Stomach (tissue), 9 donors: ENCODE results near the gene SLAMF9. TPM values are rescaled to one million over a fixed set of nuclear protein-coding genes. Genes with fewer than 3 reads are reported as not detected.

Experiments used
- DNase-seq, 2 donors: peaks; one replicate each; pipeline versions ENCODE4 v3.0.0 to v3.0.0-alpha.2; 2013 to 2019
- H3K27ac ChIP-seq, 5 donors: fragments of 200-600 bp in 4 of 5; sonication (generic) in 4 of 5; one replicate each; pipeline ENCODE4 v1.5.1; 2013 to 2019; ENCODE audit warnings: mild to moderate bottlenecking in 1 of 5, moderate library complexity in 1 of 5
- H3K27me3 ChIP-seq, 3 donors: fragments of 200-600 bp; sonication (generic); one replicate each; pipeline ENCODE4 v1.5.1; 2017 to 2019; ENCODE audit warnings: mixed run types in 1 of 3
- H3K36me3 ChIP-seq, 4 donors: fragments of 200-600 bp; sonication (generic); 1 replicate in 3 of 4; 2 replicates in 1 of 4; pipeline ENCODE4 v1.5.1; 2016 to 2019
- H3K4me1 ChIP-seq, 4 donors: fragments of 200-600 bp; sonication (generic); one replicate each; pipeline ENCODE4 v1.5.1; 2016 to 2019
- H3K4me3 ChIP-seq, 4 donors: fragments of 200-600 bp; sonication (generic) in 3 of 4; one replicate each; pipeline ENCODE4 v1.5.1; 2016 to 2019; ENCODE audit warnings: mild to moderate bottlenecking in 1 of 4
- H3K9me3 ChIP-seq, 4 donors: fragments of 200-600 bp; sonication (generic); one replicate each; pipeline ENCODE4 v1.5.1; 2016 to 2019
- CTCF ChIP-seq, 7 experiments: fragments of 450-650 bp in 4 of 7; fragments of 200-600 bp in 3 of 7; sonication (generic) in 3 of 7; IDR thresholded peaks; one replicate each; pipeline ENCODE4 v1.5.1; 2016 to 2019; ENCODE audit warnings: antibody characterized with exemption in 7 of 7, control low read depth in 2 of 7, mild to moderate bottlenecking in 1 of 7
- EP300 ChIP-seq: sonication (generic); formaldehyde crosslinking; IDR thresholded peaks from one replicate; pipeline ENCODE4 v1.6.1; 2017; ENCODE audit warnings: antibody characterized with exemption
- POLR2A ChIP-seq, 4 donors: fragments of 450-650 bp; IDR thresholded peaks; one replicate each; pipeline ENCODE4 v1.6.1; 2016; ENCODE audit warnings: antibody characterized with exemption in 4 of 4, control low read depth in 2 of 4, mild to moderate bottlenecking in 1 of 4, moderate library complexity in 1 of 4
- POLR2AphosphoS5 ChIP-seq, 3 donors: sonication (generic); formaldehyde crosslinking; IDR thresholded peaks; one replicate each; pipeline ENCODE4 v1.6.1; 2016; ENCODE audit warnings: antibody characterized with exemption in 3 of 3
- WGBS, 5 donors: extraction: QIAGEN DNeasy Blood & Tissue Kit in 3 of 5; methylation state at CpG; one replicate each; pipeline versions ENCODE4 v1.1.5 to v1.1.7; 2013 to 2018; 5-methylcytosine and 5-hydroxymethylcytosine counted together
- intact Hi-C: fragments of 100-400 bp; cut with DNase I; formaldehyde crosslinking; loops from one replicate; pipeline ENCODE4 v1.15.1; 2023; ENCODE audit warnings: low total_unique reads
- polyA plus RNA-seq, 3 donors: library from polyadenylated mRNA; stranded (reverse); fragments of 200-250 nt; gene quantifications; one replicate each; pipeline ENCODE4 v1.2.3, GENCODE V29; 2013
- total RNA-seq, 5 donors: library from RNA; depleted of rRNA; stranded (reverse); fragments of >200 nt; gene quantifications; one replicate each; pipeline versions ENCODE4 v1.1.0 to v1.2.3, GENCODE V29; 2014 to 2016
- donor health status: healthy with polysubstance abuse.
- donor health status: Bipolar disorder and iron deficiency.
- donor health status: healthy.

Gene SLAMF9
- total and polyA plus RNA-seq, 8 donors = 0.87 TPM; not detected in 7

- Histone ChIP-seq H3K27me3 (no peaks in the 10 kb centered on the region), H3K36me3 (peaks cover 29 to 53% (median 39%) of the 10 kb centered on the region in 4 donors), H3K4me1 (peaks cover 68 to 100% (median 86%) of the 10 kb centered on the region in 4 donors), H3K27ac (peak overlapping the region; percentile 49 to 99 (median 77)), H3K9me3 (no peaks in the 10 kb centered on the region), H3K4me3 (peak overlapping the region in 1 of 4 donors; percentile 1)
- TF ChIP-seq POLR2AphosphoS5 (IDR thresholded peaks at IDR 0.05) (peak in 2 of 3 donors; percentile 8 to 17), EP300 (no peak)
- WGBS, 5 donors = 33 to 68% (median 49%) methylated on average over 5 of the region's 5 CpGs
- peak in 1 of 2 donors; percentile 77 for DNase-seq
- intact Hi-C loops = no loop called here
Measured at GRCh38 chr1:159917533-159918351, 36.3 kb downstream of the SLAMF9 start.

GRCh38 chr1:159916242-159917051 lies 37.6 kb downstream of the SLAMF9 start:
- Histone ChIP-seq H3K4me1 (peaks cover 68 to 100% (median 85%) of the 10 kb centered on the region in 4 donors), H3K36me3 (peaks cover 29 to 53% (median 39%) of the 10 kb centered on the region in 4 donors), H3K27me3 (no peaks in the 10 kb centered on the region), H3K4me3 (no peak overlapping the region), H3K9me3 (no peaks in the 10 kb centered on the region), H3K27ac (peak overlapping the region; percentile 67 to 99 (median 77))
- intact Hi-C loops = no loop called here
- peak; percentile 60 to 78 for DNase-seq
- TF ChIP-seq POLR2AphosphoS5 (IDR thresholded peaks at IDR 0.05) = peak in 2 of 3 donors; percentile 87 to 88
- no peak for TF ChIP-seq EP300
- no peak for TF ChIP-seq POLR2A (IDR thresholded peaks at IDR 0.05)
- WGBS, 5 donors = 33 to 38% (median 36%) methylated on average over 9 of the region's 9 CpGs

- TF ChIP-seq POLR2A (IDR thresholded peaks at IDR 0.05) = no peak
- no peak for TF ChIP-seq EP300
- peaks cover 29 to 49% (median 38%) of the 10 kb centered on the region in 4 donors for H3K36me3 ChIP-seq
- H3K4me3 ChIP-seq = no peak overlapping the region
- intact Hi-C loops = no loop called here
- no peaks in the 10 kb centered on the region for H3K9me3 ChIP-seq
- peak overlapping the region; percentile 52 to 99 (median 77) for H3K27ac ChIP-seq
- 26 to 48% (median 32%) methylated on average over 5 of the region's 5 CpGs for WGBS, 5 donors
- no peak for DNase-seq
- no peaks in the 10 kb centered on the region for H3K27me3 ChIP-seq
- peaks cover 73 to 100% (median 86%) of the 10 kb centered on the region in 4 donors for H3K4me1 ChIP-seq
Measured at GRCh38 chr1:159915571-159916241, 38.3 kb downstream of the SLAMF9 start.

GRCh38 chr1:159914252-159915018 lies 39.6 kb downstream of the SLAMF9 start:
- TF ChIP-seq CTCF (IDR thresholded peaks at IDR 0.05) = no peak
- no peak for TF ChIP-seq POLR2A (IDR thresholded peaks at IDR 0.05)
- TF ChIP-seq EP300 = no peak
- TF ChIP-seq POLR2AphosphoS5 (IDR thresholded peaks at IDR 0.05) = peak in 2 of 3 donors; percentile 7 to 50
- peak; percentile 57 to 75 for DNase-seq
- 34 to 66% (median 47%) methylated on average over 10 of the region's 10 CpGs for WGBS, 5 donors
- Histone ChIP-seq H3K4me3 (no peak overlapping the region), H3K4me1 (peaks cover 79 to 99% (median 86%) of the 10 kb centered on the region in 4 donors), H3K27me3 (no peaks in the 10 kb centered on the region), H3K27ac (peak overlapping the region; percentile 75 to 99 (median 83)), H3K36me3 (peaks cover 20 to 37% (median 25%) of the 10 kb centered on the region in 4 donors), H3K9me3 (no peaks in the 10 kb centered on the region)
- intact Hi-C loops = no loop called here

GRCh38 chr1:159913451-159914192 lies 40.4 kb downstream of the SLAMF9 start:
- peak; percentile 73 to 76 for DNase-seq
- H3K4me1 ChIP-seq = peaks cover 71 to 99% (median 81%) of the 10 kb centered on the region in 4 donors
- H3K9me3 ChIP-seq = no peaks in the 10 kb centered on the region
- intact Hi-C loops = no loop called here
- H3K27ac ChIP-seq = peak overlapping the region; percentile 75 to 99 (median 83)
- WGBS, 5 donors = 21 to 54% (median 43%) methylated on average over 5 of the region's 5 CpGs
- no peak overlapping the region for H3K4me3 ChIP-seq
- peaks cover 11 to 28% (median 17%) of the 10 kb centered on the region in 4 donors for H3K36me3 ChIP-seq
- H3K27me3 ChIP-seq = no peaks in the 10 kb centered on the region
- no peak for TF ChIP-seq EP300
- TF ChIP-seq POLR2AphosphoS5 (IDR thresholded peaks at IDR 0.05) = peak in 2 of 3 donors; percentile 44 to 48
- no peak for TF ChIP-seq POLR2A (IDR thresholded peaks at IDR 0.05)
